ENCODE measurements around the gene OSCP1. TPM values are rescaled to one million over a fixed set of nuclear protein-coding genes. Genes with fewer than 3 reads are reported as not detected.

Gene OSCP1
- polyA plus RNA-seq, 1 of the 3 experiments (the other 2 are of a cell fraction) = 11.9 TPM

DNA sequence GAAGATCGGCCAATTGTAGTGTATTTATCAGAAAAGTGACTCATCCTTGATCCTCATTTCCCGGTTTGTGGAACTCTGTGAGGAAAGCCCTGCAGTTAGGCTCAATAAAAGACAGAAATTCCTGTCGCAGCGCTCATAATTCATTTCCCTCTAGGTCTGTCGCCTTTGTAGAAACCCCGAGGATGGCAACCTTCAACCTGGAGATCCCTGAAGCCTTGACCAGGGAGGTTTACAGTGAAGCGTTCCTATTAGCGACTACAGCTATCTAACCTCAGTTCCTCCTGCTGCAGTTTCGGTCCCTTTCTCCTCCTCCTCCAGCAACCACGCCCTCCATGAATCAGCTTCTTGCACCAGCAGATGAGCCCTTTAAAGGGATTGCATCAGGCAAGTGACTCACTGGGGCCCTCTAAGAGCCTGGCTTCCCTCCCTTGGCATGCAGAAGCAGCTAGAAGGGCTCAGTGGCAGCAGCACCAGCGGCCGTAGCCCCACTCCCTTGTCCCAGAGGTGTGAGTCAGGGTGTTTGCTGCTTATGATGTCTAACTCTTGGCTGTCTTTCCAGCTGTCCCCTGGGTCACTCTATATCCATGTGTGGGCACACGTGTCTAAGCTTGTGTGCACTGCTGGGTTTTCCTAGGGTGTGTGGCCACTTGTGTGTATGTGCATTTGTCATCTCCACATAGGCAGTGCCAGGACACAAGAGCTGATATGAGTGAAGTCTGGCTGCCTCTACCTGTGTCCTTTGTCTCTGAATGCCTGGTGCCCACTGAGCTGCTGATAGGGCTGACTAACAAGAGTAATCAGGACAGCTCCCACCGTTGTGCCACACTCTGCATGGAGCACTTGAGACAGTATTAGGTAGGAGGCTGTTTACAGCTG is 63.7 kb downstream of the OSCP1 start (continued):
- TF ChIP-seq FOXJ3 (CRISPR knock-in tag; IDR thresholded peaks at IDR 0.05) (no peak), FOXM1 (IDR thresholded peaks at IDR 0.05; ENCODE audit: low read depth) (peak; percentile 54; the same call in 1 of the 2 replicates), ELF1 (IDR thresholded peaks at IDR 0.05) (no peak; the same call in 1 of the 2 replicates), RAD21 (IDR thresholded peaks at IDR 0.05; ENCODE audit: low read length) (no peak), JUND (IDR thresholded peaks at IDR 0.05) (peak; percentile 95), POLR2AphosphoS5 (IDR thresholded peaks at IDR 0.05; ENCODE audit: low read depth, low read length) (peak; percentile 94), SIN3A (IDR thresholded peaks at IDR 0.05; ENCODE audit: borderline replicate concordance, low read depth, low read length) (peak; percentile 95), CHD2 (IDR thresholded peaks at IDR 0.05; ENCODE audit: low read length, partially characterized antibody) (no peak)
- TF ChIP-seq, protein P1, sequence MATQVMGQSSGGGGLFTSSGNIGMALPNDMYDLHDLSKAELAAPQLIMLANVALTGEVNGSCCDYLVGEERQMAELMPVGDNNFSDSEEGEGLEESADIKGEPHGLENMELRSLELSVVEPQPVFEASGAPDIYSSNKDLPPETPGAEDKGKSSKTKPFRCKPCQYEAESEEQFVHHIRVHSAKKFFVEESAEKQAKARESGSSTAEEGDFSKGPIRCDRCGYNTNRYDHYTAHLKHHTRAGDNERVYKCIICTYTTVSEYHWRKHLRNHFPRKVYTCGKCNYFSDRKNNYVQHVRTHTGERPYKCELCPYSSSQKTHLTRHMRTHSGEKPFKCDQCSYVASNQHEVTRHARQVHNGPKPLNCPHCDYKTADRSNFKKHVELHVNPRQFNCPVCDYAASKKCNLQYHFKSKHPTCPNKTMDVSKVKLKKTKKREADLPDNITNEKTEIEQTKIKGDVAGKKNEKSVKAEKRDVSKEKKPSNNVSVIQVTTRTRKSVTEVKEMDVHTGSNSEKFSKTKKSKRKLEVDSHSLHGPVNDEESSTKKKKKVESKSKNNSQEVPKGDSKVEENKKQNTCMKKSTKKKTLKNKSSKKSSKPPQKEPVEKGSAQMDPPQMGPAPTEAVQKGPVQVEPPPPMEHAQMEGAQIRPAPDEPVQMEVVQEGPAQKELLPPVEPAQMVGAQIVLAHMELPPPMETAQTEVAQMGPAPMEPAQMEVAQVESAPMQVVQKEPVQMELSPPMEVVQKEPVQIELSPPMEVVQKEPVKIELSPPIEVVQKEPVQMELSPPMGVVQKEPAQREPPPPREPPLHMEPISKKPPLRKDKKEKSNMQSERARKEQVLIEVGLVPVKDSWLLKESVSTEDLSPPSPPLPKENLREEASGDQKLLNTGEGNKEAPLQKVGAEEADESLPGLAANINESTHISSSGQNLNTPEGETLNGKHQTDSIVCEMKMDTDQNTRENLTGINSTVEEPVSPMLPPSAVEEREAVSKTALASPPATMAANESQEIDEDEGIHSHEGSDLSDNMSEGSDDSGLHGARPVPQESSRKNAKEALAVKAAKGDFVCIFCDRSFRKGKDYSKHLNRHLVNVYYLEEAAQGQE (IDR thresholded peaks at IDR 0.05; ENCODE audit: low read depth, low read length) = peak; percentile 34; the same call in 1 of the 2 replicates
- TF ChIP-seq, protein P2, sequence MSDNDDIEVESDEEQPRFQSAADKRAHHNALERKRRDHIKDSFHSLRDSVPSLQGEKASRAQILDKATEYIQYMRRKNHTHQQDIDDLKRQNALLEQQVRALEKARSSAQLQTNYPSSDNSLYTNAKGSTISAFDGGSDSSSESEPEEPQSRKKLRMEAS (IDR thresholded peaks at IDR 0.05; ENCODE audit: low read depth) = peak; percentile 94

DNA sequence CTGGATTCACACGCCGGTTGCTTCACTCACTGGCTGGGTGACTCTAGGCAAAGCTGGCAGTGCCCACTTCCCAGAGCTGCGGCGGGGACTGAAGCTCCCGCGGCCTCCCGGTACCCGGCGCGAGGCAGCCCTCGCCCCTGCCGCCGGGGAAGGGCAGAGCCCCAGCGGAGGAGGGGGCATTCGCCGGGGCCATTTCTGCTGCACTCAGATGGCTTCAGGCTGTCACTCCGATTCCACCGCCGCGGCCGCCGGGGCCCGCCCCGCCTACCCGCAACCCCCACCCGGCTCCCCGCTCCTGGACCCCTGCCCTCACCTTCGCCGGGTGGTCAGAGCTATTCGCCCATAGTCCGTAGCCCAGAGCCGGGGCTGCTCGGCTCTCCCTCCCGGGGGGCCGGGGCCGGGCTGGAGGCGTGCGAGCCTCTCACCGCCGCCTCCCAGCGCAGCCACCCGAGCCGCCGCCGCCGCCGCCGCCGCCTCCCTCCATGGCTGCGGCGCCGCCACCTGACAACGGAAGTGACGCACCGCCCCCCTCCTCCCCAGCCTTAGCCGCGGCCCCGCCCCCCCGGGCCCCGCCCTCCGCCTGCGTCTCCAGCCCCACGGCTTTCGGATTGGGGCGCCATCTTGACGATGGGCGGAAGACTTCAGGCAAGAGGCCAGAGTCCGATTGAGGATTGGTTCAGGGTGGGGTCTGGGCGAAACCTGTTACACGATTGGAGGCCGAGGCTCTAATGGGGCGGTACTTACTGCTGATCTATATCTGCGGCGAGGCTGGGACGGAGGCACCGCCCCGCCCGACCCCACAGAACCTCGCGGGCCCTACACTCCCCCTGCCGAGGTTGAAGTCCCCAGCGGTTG is 64.6 kb downstream of the OSCP1 start, which contains the start of gene STK40:
STK40 (minus strand) TSS at position 515 of the 855 bp plus-strand sequence. CDS start 24,592 bp downstream, outside the sequence.
- peaks cover 44% of the 10 kb centered on the region for H4K20me1 ChIP-seq (ENCODE audit: insufficient read depth)
- H3K27ac ChIP-seq (ENCODE audit: low read depth in 2 of 2, low read length in 1 of 2) = peak within 1 kb of the TSS; percentile 97 to 99
- H3K9me3 ChIP-seq = no peaks in the 10 kb centered on the region
- peaks cover 25 to 30% of the 10 kb centered on the region in 2 experiments for H3K4me1 ChIP-seq (ENCODE audit: control insufficient read depth in 1 of 2, insufficient read depth in 2 of 2, low read depth in 1 of 2, low read length in 1 of 2)
- peak within 1 kb of the TSS; percentile 92 for H3K9ac ChIP-seq
- H2AFZ ChIP-seq (ENCODE audit: low read depth) = no peak within 1 kb of the TSS; the same call in 1 of the 2 replicates
- H3K4me2 ChIP-seq = peak within 1 kb of the TSS; percentile 93
- WGBS (ENCODE audit: low lambda C conversion rate) = 0% methylated on average over 19 of the region's 82 CpGs
- POLR2A ChIA-PET = interaction anchor here (0.6 to 2.1 kb wide), 9 partner anchors 11 to 64 kb away, joined by 3 to 25 read pairs (median 3); partner anchors contain the start of gene LSM10
- peaks cover 26% of the 10 kb centered on the region for H3F3A ChIP-seq (replicated peaks; ENCODE audit: insufficient read depth)
- peak; percentile 97 for DNase-seq
- no peaks in the 10 kb centered on the region for H3K27me3 ChIP-seq (ENCODE audit: insufficient read depth)
- peaks cover 50% of the 10 kb centered on the region for H3K79me2 ChIP-seq (ENCODE audit: insufficient read depth)
- CTCF ChIA-PET = interaction anchor here (1.0 to 10.1 kb wide), 3 partner anchors 18 to 43 kb away, joined by 3 to 78 read pairs (median 3); no protein-coding TSS in a partner anchor
- H3K4me3 ChIP-seq (ENCODE audit: low read depth in 2 of 2, low read length in 1 of 2) = peak within 1 kb of the TSS; percentile 79 to 83
- H3K36me3 ChIP-seq (replicated peaks in 1 of 2; ENCODE audit: control insufficient read depth in 1 of 2, insufficient read depth in 2 of 2, low read length in 1 of 2) = peaks cover 0 to 1% of the 10 kb centered on the region in 2 experiments
- H3K9me2 ChIP-seq = no peaks in the 10 kb centered on the region
- no peak for TF ChIP-seq EZH2phosphoT487 (IDR thresholded peaks at IDR 0.05; ENCODE audit: borderline replicate concordance, low read depth)
- TF ChIP-seq, protein P1 (IDR thresholded peaks at IDR 0.05; ENCODE audit: low read depth, low read length) = no peak
- TF ChIP-seq ELF1 (IDR thresholded peaks at IDR 0.05) = peak; percentile 96
- TF ChIP-seq TEAD4 (IDR thresholded peaks at IDR 0.05; ENCODE audit: borderline replicate concordance, insufficient read depth) = 0 out of 2 replicates have a peak, but pooled peaks have one; percentile 4
- TF ChIP-seq CHD2 (IDR thresholded peaks at IDR 0.05; ENCODE audit: low read length, partially characterized antibody) = peak; percentile 96
- no peak for TF ChIP-seq NFIC (IDR thresholded peaks at IDR 0.05; ENCODE audit: borderline replicate concordance)
- TF ChIP-seq NRF1 (IDR thresholded peaks at IDR 0.05; ENCODE audit: low read depth, low read length) = no peak
- no peak for TF ChIP-seq RCOR1 (IDR thresholded peaks at IDR 0.05; ENCODE audit: low read length)
- peak; percentile 45; the same call in 1 of the 2 replicates for TF ChIP-seq MXI1 (IDR thresholded peaks at IDR 0.05; ENCODE audit: low read depth, low read length)
- no peak for TF ChIP-seq EP300 (IDR thresholded peaks at IDR 0.05; ENCODE audit: borderline replicate concordance in 1 of 2, low read depth in 1 of 2, low read length in 1 of 2)
- TF ChIP-seq JUND (IDR thresholded peaks at IDR 0.05) = no peak
- TF ChIP-seq FOXJ3 (CRISPR knock-in tag; IDR thresholded peaks at IDR 0.05) = no peak
- no peak for TF ChIP-seq SMC3 (IDR thresholded peaks at IDR 0.05; ENCODE audit: low read depth, low read length)

Data from SK-N-SH (cell line).